Gastrocnemius medialis (tissue), 4 donors: ENCODE measurements around the gene ALG14. TPM values are rescaled to one million over a fixed set of nuclear protein-coding genes. Genes with fewer than 3 reads are reported as not detected.

ENCODE experiments used
- ATAC-seq, 2 donors: fragments of 150-250 bp; one replicate each; pipeline ENCODE4 v1.9.1; 2016
- DNase-seq, 2 donors: peaks; one replicate each; pipeline ENCODE4 v3.0.0-alpha.2; 2019
- H3K27ac ChIP-seq, 4 donors: fragments of 200-600 bp; sonication (generic); 1 replicate in 1 of 4; 2 replicates in 3 of 4; pipeline ENCODE4 v1.5.1; 2016 to 2018; ENCODE audit warnings: mild to moderate bottlenecking in 2 of 4, moderate library complexity in 1 of 4
- H3K27me3 ChIP-seq, 3 donors: fragments of 200-600 bp; sonication (generic) in 2 of 3; 1 replicate in 1 of 3; 2 replicates in 2 of 3; pipeline versions ENCODE4 v1.5.1 to v1.6.0; 2016 to 2019; ENCODE audit warnings: mild to moderate bottlenecking in 1 of 3, moderate library complexity in 1 of 3
- H3K36me3 ChIP-seq, 2 donors: fragments of 200-600 bp; sonication (generic) in 1 of 2; one replicate each; pipeline ENCODE4 v1.5.1; 2017 to 2018
- H3K4me1 ChIP-seq, 2 donors: fragments of 200-600 bp; sonication (generic) in 1 of 2; one replicate each; pipeline ENCODE4 v1.5.1; 2016 to 2017; ENCODE audit warnings: mild to moderate bottlenecking in 2 of 2
- H3K4me3 ChIP-seq, 4 donors: fragments of 200-600 bp; sonication (generic) in 3 of 4; 1 replicate in 1 of 4; 2 replicates in 3 of 4; pipeline ENCODE4 v1.5.1; 2016 to 2019; ENCODE audit warnings: mild to moderate bottlenecking in 2 of 4
- H3K9me3 ChIP-seq, 3 donors: fragments of 200-600 bp; sonication (generic) in 2 of 3; 1 replicate in 1 of 3; 2 replicates in 2 of 3; pipeline ENCODE4 v1.5.1; 2016 to 2019
- POLR2A ChIP-seq, 2 donors: fragments of 450-650 bp; IDR thresholded peaks; one replicate each; pipeline ENCODE4 v1.6.1; 2017; ENCODE audit warnings: antibody characterized with exemption in 2 of 2, mild to moderate bottlenecking in 2 of 2, moderate library complexity in 2 of 2
- in situ Hi-C, 4 donors: fragments of 200-750 bp; cut with MboI; loops; one replicate each; pipeline versions ENCODE4 v1.15.0 to v1.8.0; 2017; ENCODE audit warnings: low sequenced_read_pairs in 4 of 4
- intact Hi-C: fragments of 100-400 bp; cut with DNase I; formaldehyde crosslinking; loops from one replicate; pipeline ENCODE4 v1.15.1; 2023; ENCODE audit warnings: low total_unique reads
- total RNA-seq, 4 donors: library from RNA; depleted of rRNA; stranded (reverse); fragments of >200 nt; gene quantifications; one replicate each; pipeline versions ENCODE4 v1.1.0 to v1.2.3, GENCODE V29; 2016
- TF ChIP-seq, protein P1 (sequence below), 5 experiments: fragments of 450-650 bp in 3 of 5; fragments of 200-600 bp in 2 of 5; sonication (generic) in 2 of 5; IDR thresholded peaks in 4 of 5; conservative IDR thresholded peaks in 1 of 5; 1 replicate in 4 of 5; 2 replicates in 1 of 5; pipeline ENCODE4 v1.5.1; 2016 to 2019; ENCODE audit warnings: antibody characterized with exemption in 5 of 5, mild to moderate bottlenecking in 3 of 5, moderate library complexity in 3 of 5

ALG14 gene
- total RNA-seq, 4 donors from 2014 or later = 0.24 to 0.97 (median 0.77) TPM

DNA sequence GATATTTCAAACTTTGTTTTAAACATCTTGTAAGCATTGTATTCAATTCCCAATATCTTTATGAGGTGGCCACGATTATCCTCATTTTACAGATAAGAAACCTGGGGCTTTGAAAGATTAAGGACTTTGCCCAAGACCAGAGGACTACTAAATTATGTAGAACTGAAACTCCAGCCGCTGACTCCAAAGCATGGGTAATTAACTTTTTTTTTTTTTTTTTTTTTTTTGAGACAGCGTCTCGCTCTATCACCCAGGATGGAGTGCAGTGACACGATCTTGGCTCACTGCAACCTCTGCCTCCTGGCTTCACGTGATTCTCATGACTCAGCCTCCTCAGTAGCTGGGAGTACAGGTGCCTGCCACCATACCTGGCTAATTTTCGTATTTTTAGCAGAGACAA, 68.7 kb downstream of the ALG14 start:
- H3K27ac ChIP-seq = no peak overlapping the region
- no peaks in the 10 kb centered on the region for H3K36me3 ChIP-seq
- intact Hi-C loops (no loop called here), in situ Hi-C loops (no loop called here)
- no peak overlapping the region for H3K4me3 ChIP-seq
- no peaks in the 10 kb centered on the region for H3K9me3 ChIP-seq
- peaks cover 0 to 3% of the 10 kb centered on the region in 2 donors for H3K4me1 ChIP-seq
- no peak for ATAC-seq
- TF ChIP-seq, protein P1, sequence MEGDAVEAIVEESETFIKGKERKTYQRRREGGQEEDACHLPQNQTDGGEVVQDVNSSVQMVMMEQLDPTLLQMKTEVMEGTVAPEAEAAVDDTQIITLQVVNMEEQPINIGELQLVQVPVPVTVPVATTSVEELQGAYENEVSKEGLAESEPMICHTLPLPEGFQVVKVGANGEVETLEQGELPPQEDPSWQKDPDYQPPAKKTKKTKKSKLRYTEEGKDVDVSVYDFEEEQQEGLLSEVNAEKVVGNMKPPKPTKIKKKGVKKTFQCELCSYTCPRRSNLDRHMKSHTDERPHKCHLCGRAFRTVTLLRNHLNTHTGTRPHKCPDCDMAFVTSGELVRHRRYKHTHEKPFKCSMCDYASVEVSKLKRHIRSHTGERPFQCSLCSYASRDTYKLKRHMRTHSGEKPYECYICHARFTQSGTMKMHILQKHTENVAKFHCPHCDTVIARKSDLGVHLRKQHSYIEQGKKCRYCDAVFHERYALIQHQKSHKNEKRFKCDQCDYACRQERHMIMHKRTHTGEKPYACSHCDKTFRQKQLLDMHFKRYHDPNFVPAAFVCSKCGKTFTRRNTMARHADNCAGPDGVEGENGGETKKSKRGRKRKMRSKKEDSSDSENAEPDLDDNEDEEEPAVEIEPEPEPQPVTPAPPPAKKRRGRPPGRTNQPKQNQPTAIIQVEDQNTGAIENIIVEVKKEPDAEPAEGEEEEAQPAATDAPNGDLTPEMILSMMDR (IDR thresholded peaks at IDR 0.05 in 4 of 5, conservative IDR thresholded peaks at IDR 0.05 in 1 of 5) = no peak
- TF ChIP-seq POLR2A (IDR thresholded peaks at IDR 0.05) = no peak
- no peak for DNase-seq
- no peaks in the 10 kb centered on the region for H3K27me3 ChIP-seq

DNA sequence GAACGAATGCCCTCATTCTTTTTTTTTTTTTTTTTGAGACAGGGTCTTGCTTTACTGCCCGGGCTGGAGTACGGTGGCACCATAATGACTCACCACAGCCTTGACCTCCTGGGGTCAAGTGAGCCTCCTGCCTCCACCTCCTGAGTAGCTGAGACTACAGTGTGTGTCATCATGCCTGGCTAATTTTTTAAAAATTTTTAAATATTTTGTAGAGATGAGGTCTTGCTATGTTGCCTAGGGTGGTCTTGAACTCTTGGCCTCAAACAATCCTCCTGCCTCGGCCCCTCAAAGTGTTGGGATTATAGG, 69.4 kb downstream of the ALG14 start:
- Histone ChIP-seq H3K36me3 (no peaks in the 10 kb centered on the region), H3K4me1 (peaks cover 0 to 3% of the 10 kb centered on the region in 2 donors), H3K27ac (no peak overlapping the region), H3K27me3 (no peaks in the 10 kb centered on the region), H3K9me3 (no peaks in the 10 kb centered on the region), H3K4me3 (no peak overlapping the region)
- ATAC-seq (no peak), DNase-seq (no peak)
- in situ Hi-C loops (no loop called here), intact Hi-C loops (no loop called here)
- TF ChIP-seq POLR2A (IDR thresholded peaks at IDR 0.05) = no peak
- TF ChIP-seq, protein P1 (IDR thresholded peaks at IDR 0.05 in 4 of 5, conservative IDR thresholded peaks at IDR 0.05 in 1 of 5) = no peak

DNA sequence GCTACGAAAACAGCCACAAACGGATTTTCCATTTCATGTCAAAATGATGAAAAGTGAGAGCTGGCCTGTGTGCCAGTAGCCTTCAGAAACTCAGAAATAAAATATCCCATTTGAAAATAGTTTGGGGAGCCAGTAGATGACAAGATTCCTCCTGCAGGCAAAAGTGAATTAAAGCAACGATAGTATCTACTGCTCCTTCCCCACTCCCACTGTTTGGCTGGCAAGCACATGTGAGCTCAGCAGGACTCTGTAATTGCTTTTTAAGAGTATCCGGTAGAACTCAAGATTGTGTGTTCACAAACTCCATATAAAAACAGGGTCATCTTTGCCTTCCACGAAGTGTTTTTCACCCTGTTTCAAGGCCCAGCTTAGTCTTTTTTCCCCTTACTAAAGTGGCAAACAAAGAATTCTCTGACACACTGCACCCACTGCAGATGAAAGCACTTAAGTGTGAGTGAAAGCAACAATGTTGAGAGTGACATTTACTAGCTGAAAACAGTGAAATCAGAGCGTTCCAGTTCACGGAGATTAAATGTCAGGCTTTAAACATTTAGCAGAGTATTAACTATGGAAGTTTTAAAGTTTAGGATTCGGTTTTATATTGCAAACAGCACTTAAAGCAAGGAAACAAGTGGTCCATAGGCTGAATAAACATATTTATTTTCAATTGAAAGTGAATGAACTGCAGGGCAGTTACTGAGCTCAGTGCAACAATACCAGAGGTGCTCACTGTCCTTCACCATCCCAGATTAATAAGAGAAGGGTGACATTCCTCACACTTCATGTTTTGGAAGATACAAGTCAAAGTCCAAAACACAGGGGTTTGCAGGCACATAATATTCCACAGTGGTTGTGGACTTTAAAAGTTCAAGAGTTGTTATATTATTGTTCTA, 70.0 kb downstream of the ALG14 start:
- peaks cover 0 to 3% of the 10 kb centered on the region in 2 donors for H3K4me1 ChIP-seq
- no peaks in the 10 kb centered on the region for H3K27me3 ChIP-seq
- no peaks in the 10 kb centered on the region for H3K9me3 ChIP-seq
- DNase-seq (no peak), ATAC-seq (no peak)
- intact Hi-C loops = no loop called here
- no peaks in the 10 kb centered on the region for H3K36me3 ChIP-seq
- H3K4me3 ChIP-seq = no peak overlapping the region
- in situ Hi-C loops = no loop called here
- TF ChIP-seq, protein P1 (IDR thresholded peaks at IDR 0.05 in 4 of 5, conservative IDR thresholded peaks at IDR 0.05 in 1 of 5) = no peak
- no peak for TF ChIP-seq POLR2A (IDR thresholded peaks at IDR 0.05)
- H3K27ac ChIP-seq = no peak overlapping the region

DNA sequence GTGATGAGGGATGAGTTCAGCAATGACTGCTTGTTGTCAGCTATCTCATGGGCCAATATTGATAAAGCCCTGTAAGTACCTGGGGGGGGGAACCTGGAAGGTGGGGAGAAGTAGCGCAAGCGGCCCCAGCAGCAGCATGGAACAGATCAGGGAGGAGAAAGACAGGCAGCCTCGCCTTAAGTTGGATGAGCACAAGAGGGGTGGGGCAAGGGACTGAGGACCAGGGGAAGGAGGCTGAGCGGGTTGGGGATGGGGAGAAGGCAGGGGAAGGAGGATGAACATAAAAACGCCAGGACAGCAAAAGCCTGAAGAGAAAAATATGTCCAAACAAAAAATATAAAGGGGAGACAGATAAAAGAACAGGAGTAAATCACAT, 70.6 kb downstream of the ALG14 start:
- Histone ChIP-seq H3K36me3 (no peaks in the 10 kb centered on the region), H3K27ac (no peak overlapping the region), H3K4me1 (peaks cover 0 to 3% of the 10 kb centered on the region in 2 donors), H3K4me3 (no peak overlapping the region), H3K27me3 (no peaks in the 10 kb centered on the region), H3K9me3 (no peaks in the 10 kb centered on the region)
- in situ Hi-C loops (no loop called here), intact Hi-C loops (no loop called here)
- TF ChIP-seq POLR2A (IDR thresholded peaks at IDR 0.05) = no peak
- TF ChIP-seq, protein P1 (IDR thresholded peaks at IDR 0.05 in 4 of 5, conservative IDR thresholded peaks at IDR 0.05 in 1 of 5) = no peak
- DNase-seq (no peak), ATAC-seq (no peak)
